ENCODE data around the gene PHACTR1.

GRCh38 chr6:12909833-12910232 lies 193.3 kb downstream of the PHACTR1 start:
- TF ChIP-seq CTCF (IDR thresholded peaks at IDR 0.05) (no peak), POLR2A (IDR thresholded peaks at IDR 0.05) (no peak)
